ENCODE measurements around the gene DDX17. TPM values are rescaled to one million over a fixed set of nuclear protein-coding genes. Genes with fewer than 3 reads are reported as not detected.

The DDX17 gene
- total and polyA plus RNA-seq, 2 of the 4 experiments (the other 2 are of a cell fraction) = 240 to 371 TPM

DNA sequence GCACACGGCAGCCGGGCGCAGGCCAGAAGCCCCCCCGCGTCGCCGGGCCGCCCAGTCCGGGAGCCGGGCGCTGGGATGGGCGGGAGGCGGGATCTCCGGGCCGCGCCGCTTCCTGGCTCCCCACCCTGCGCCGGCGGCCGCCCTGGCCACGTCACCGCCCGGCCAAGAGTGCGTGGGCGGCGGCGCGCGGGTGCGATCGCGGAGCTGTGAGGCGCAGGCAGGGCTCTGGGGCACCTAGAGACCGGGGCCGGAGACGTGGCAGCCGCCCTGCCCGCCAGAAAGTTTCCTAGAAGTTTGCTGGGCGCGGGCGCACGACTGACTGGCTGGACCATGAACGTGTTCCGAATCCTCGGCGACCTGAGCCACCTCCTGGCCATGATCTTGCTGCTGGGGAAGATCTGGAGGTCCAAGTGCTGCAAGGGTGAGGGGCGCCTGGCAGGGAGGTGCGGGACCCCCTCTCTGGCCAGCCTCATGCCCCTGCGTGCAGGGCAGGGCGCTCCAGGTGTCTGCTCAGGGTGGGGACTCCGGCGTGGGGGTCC is 38.1 kb downstream of the DDX17 start, which contains the start of gene KDELR3:
TSS of gene KDELR3 (plus strand) at position 193 of the 539 bp plus-strand sequence. CDS start at position 331, 138 bp downstream.
- Histone ChIP-seq H3K27ac (ENCODE audit: insufficient read depth, low read length) (peak within 1 kb of the TSS; percentile 90), H4K20me1 (ENCODE audit: insufficient read depth, low read length) (no peaks in the 10 kb centered on the region; the same call in 1 of the 2 replicates), H3K36me3 (ENCODE audit: control insufficient read depth, insufficient read depth, low read length) (peaks cover 7% of the 10 kb centered on the region; the same call in 1 of the 2 replicates), H2BK15ac (ENCODE audit: low read depth, low read length) (peak within 1 kb of the TSS; percentile 98), H3K4me3 (ENCODE audit: insufficient read depth, low read depth, low read length) (peak within 1 kb of the TSS; percentile 95), H2BK120ac (ENCODE audit: low read depth, low read length) (peak within 1 kb of the TSS; percentile 94), H2BK5ac (ENCODE audit: low read depth, low read length, poor library complexity, severe bottlenecking) (peak within 1 kb of the TSS; percentile 90), H2AK5ac (ENCODE audit: low read depth, low read length) (peak within 1 kb of the TSS; percentile 99), H3K9me1 (ENCODE audit: insufficient read depth, low read length) (peaks cover 14% of the 10 kb centered on the region), H3K18ac (ENCODE audit: low read depth, low read length) (peak within 1 kb of the TSS; percentile 93), H4K5ac (ENCODE audit: low read depth, low read length) (peak within 1 kb of the TSS; percentile 96), H3K23ac (ENCODE audit: low read depth, low read length) (peak within 1 kb of the TSS; percentile 99), H3K56ac (ENCODE audit: extremely low read depth, insufficient read depth, low read length) (peak within 1 kb of the TSS; percentile 89), H2BK20ac (ENCODE audit: low read depth, low read length) (peak within 1 kb of the TSS; percentile 11), H3K4ac (ENCODE audit: low read depth, low read length) (peak within 1 kb of the TSS; percentile 100), H3K79me1 (ENCODE audit: low read depth in 1 of 2, low read length in 2 of 2) (peaks cover 0 to 49% of the 10 kb centered on the region in 2 experiments; a peak in 3 of 4 replicates), H3K4me1 (ENCODE audit: control insufficient read depth, insufficient read depth, low read length) (peaks cover 13% of the 10 kb centered on the region), H3K14ac (replicated peaks; ENCODE audit: low read depth, low read length) (peak within 1 kb of the TSS; percentile 100), H3K27me3 (ENCODE audit: control insufficient read depth, insufficient read depth, low read length) (peaks cover 3% of the 10 kb centered on the region), H4K91ac (ENCODE audit: insufficient read depth, low read depth, low read length) (peak within 1 kb of the TSS; percentile 97), H3K9me3 (ENCODE audit: control insufficient read depth, insufficient read depth, low read length) (no peaks in the 10 kb centered on the region), H2AFZ (replicated peaks; ENCODE audit: low read length, poor library complexity) (peak within 1 kb of the TSS; percentile 99), H3K9ac (ENCODE audit: low read depth, low read length) (peak within 1 kb of the TSS; percentile 96), H2AK9ac (replicated peaks; ENCODE audit: low read depth, low read length, poor library complexity) (peak within 1 kb of the TSS; percentile 100), H4K8ac (ENCODE audit: low read depth in 2 of 2, low read length in 2 of 2) (peak within 1 kb of the TSS; percentile 100), H3K4me2 (ENCODE audit: low read depth, low read length) (peak within 1 kb of the TSS; percentile 90)
- 1% methylated on average over 32 of the region's 53 CpGs; no CpG with 5 or more reads in 1 of the 2 experiments for WGBS, 2 experiments (ENCODE audit: extremely low coverage in 2 of 2, insufficient read length in 1 of 2)
- ChIA-PET CTCF (interaction anchor here (0.6 kb wide), 1 partner anchor 15 kb away, joined by 3 read pairs; no protein-coding TSS in a partner anchor), POLR2A (ENCODE audit: unreplicated experiment) (interaction anchor here (0.6 kb wide), 1 partner anchor 10 kb away, joined by 4 read pairs; no protein-coding TSS in a partner anchor)
- TF ChIP-seq RCOR1 (IDR thresholded peaks at IDR 0.05; ENCODE audit: insufficient replicate concordance, low read length) = no peak
- peak; percentile 69; the same call in 1 of the 2 replicates for TF ChIP-seq MAZ (IDR thresholded peaks at IDR 0.05; ENCODE audit: borderline replicate concordance, low read depth, low read length)
- peak; percentile 90 for TF ChIP-seq POLR2A (IDR thresholded peaks at IDR 0.05; ENCODE audit: low read depth, low read length)
- no peak for TF ChIP-seq RFX5 (IDR thresholded peaks at IDR 0.05; ENCODE audit: low read depth, low read length)
- TF ChIP-seq MXI1 (IDR thresholded peaks at IDR 0.05; ENCODE audit: borderline replicate concordance, low read depth, low read length) = 0 out of 2 replicates have a peak, but pooled peaks have one; percentile 39
- TF ChIP-seq FOS (IDR thresholded peaks at IDR 0.05; ENCODE audit: low read depth, low read length) = 0 out of 2 replicates have a peak, but pooled peaks have one; percentile 10
- DNase-seq (peak; percentile 71), ATAC-seq (ENCODE audit: low read depth) (peak; percentile 95)
- in situ Hi-C loops (cut with MboI; ENCODE audit: low sequenced_read_pairs) (no loop called here), dilution Hi-C loops (cut with HindIII; ENCODE audit: low sequenced_read_pairs, unreplicated experiment) (no loop called here), intact Hi-C loops (cut with micrococcal nuclease) (no loop called here)
- no TSS peak for BruUV-seq (replicated peaks)
